Effector memory CD4-positive, alpha-beta T cell (primary cell): ENCODE data around the gene KLHL28.

Source experiments
- DNase-seq, 3 donors: peaks; one replicate each; pipeline ENCODE4 v3.0.0-alpha.2; 2020
- H3K27ac ChIP-seq: 2 replicates; pipeline ENCODE4 v1.7.0; 2013; ENCODE audit warnings: mild to moderate bottlenecking, low read length, moderate library complexity; ENCODE audit not compliant: insufficient read depth, poor library complexity, severe bottlenecking
- H3K27me3 ChIP-seq: replicated peaks from 2 replicates; pipeline ENCODE4 v1.7.0; 2013; ENCODE audit warnings: mild to moderate bottlenecking, low read length; ENCODE audit not compliant: insufficient read depth, control insufficient read depth, poor library complexity, severe bottlenecking
- H3K36me3 ChIP-seq: 2 replicates; pipeline ENCODE4 v1.7.0; 2013; ENCODE audit warnings: mild to moderate bottlenecking, low read length, moderate library complexity; ENCODE audit not compliant: control insufficient read depth, insufficient read depth
- H3K4me1 ChIP-seq: 2 replicates; pipeline ENCODE4 v1.7.0; 2013; ENCODE audit warnings: low read length, mild to moderate bottlenecking; ENCODE audit not compliant: control insufficient read depth, insufficient read depth, poor library complexity, severe bottlenecking
- H3K4me3 ChIP-seq: 2 replicates; pipeline ENCODE4 v1.7.0; 2013; ENCODE audit warnings: low read length, low read depth, mild to moderate bottlenecking; ENCODE audit not compliant: insufficient read depth, poor library complexity, severe bottlenecking
- H3K9me3 ChIP-seq: 2 replicates; pipeline ENCODE4 v1.7.0; 2013; ENCODE audit warnings: mild to moderate bottlenecking, low read length, moderate library complexity; ENCODE audit not compliant: control insufficient read depth

Gene KLHL28

DNA sequence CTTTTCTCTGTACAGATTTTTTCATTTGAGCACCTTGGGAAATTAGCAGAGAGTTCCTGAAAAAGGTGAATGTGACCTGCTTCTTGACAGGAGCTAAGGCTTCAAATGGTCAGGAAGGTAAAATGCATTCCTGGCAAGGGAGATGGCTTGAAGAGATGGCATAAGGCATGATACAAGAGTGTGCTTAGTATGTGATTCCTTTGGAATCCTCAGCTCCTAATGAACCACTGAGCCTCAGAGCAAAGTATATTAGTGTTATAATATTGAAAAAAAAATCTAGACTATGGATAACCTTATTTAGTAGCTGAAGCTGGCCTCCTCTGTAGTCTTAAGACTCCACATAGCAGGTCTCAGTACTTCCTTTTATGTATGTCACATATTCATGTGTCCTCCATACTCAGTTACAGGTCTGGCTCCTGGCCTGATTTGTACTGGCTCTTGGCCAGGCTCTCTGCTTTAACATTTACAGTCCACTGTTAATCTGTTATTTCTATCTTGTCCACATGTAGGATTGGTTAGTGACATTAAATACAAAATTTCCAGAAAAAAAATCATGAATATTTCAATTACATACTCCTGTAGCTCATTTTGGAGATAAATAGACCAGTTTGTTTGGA is 18.1 kb upstream of the KLHL28 start:
- no peak for DNase-seq
- Histone ChIP-seq H3K4me1 (no peaks in the 10 kb centered on the region), H3K4me3 (no peak overlapping the region), H3K36me3 (no peaks in the 10 kb centered on the region), H3K9me3 (no peaks in the 10 kb centered on the region), H3K27me3 (no peaks in the 10 kb centered on the region), H3K27ac (no peak overlapping the region)

DNA sequence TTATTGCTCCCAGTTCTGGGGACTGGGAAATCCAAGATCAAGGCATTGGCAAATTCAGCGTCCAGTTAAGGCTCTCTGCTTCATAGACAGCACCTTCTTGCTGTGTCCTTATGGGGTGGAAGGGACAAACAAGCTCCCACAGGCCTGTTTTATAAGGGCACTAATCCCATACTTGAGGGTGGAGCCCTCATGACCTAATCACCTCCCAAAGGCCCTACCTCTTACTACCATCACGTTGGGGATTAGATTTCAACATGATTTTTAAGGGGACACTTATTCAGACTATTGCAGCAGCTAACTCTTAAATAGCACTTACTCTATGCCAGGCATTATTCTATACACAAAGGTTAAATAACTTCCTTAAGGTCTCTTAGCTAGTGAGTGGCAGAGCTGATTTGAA is 17.5 kb upstream of the KLHL28 start:
- DNase-seq, result no peak
- H3K27me3 ChIP-seq, result no peaks in the 10 kb centered on the region

GRCh38 chr14:44971459-44971858 is 9.7 kb upstream of the KLHL28 start:
- no peaks in the 10 kb centered on the region for H3K4me1 ChIP-seq
- H3K27ac ChIP-seq, result no peak overlapping the region
- H3K9me3 ChIP-seq, result no peaks in the 10 kb centered on the region
- H3K4me3 ChIP-seq, result no peak overlapping the region
- H3K36me3 ChIP-seq, result no peaks in the 10 kb centered on the region
- no peaks in the 10 kb centered on the region for H3K27me3 ChIP-seq
- DNase-seq, result no peak

More for the DNA sequence above, 17.5 kb upstream of the KLHL28 start:
- Histone ChIP-seq H3K36me3 (no peaks in the 10 kb centered on the region), H3K4me3 (no peak overlapping the region), H3K4me1 (no peaks in the 10 kb centered on the region), H3K9me3 (no peaks in the 10 kb centered on the region), H3K27ac (no peak overlapping the region)

DNA sequence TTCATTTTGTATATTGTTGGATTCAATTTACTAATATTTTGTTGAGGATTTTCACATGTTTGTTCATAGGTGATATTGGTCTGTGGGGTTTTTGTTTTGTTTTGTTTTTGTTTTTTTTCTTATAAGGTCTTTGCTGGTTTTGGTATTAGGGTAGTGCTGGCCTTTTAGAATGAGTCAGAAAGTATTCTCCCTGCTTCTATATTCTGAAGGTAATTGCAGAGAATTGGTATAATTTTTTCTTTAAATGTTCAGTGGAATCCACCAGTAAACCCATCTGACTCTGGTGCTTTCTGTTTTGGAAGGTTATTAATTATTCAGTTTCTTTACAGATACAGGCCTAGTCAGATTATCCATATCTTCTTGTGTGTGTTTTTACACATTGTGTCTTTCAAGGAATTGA is 9.2 kb upstream of the KLHL28 start:
- Histone ChIP-seq H3K36me3 (no peaks in the 10 kb centered on the region), H3K27me3 (no peaks in the 10 kb centered on the region), H3K4me1 (no peaks in the 10 kb centered on the region), H3K27ac (no peak overlapping the region), H3K4me3 (no peak overlapping the region), H3K9me3 (no peaks in the 10 kb centered on the region)
- no peak for DNase-seq

- no peak overlapping the region for H3K27ac ChIP-seq
- H3K4me1 ChIP-seq, result no peaks in the 10 kb centered on the region
- no peaks in the 10 kb centered on the region for H3K36me3 ChIP-seq
- no peak overlapping the region for H3K4me3 ChIP-seq
- H3K27me3 ChIP-seq, result no peaks in the 10 kb centered on the region
- no peak for DNase-seq
- H3K9me3 ChIP-seq, result no peaks in the 10 kb centered on the region
These were observed 7.0 kb upstream of the KLHL28 start for GRCh38 chr14:44968714-44969113.

GRCh38 chr14:44966601-44967336 is 5.0 kb upstream of the KLHL28 start:
- Histone ChIP-seq H3K4me1 (no peaks in the 10 kb centered on the region), H3K27me3 (no peaks in the 10 kb centered on the region), H3K36me3 (no peaks in the 10 kb centered on the region), H3K27ac (no peak overlapping the region), H3K9me3 (no peaks in the 10 kb centered on the region), H3K4me3 (no peak overlapping the region)
- no peak for DNase-seq

- H3K4me1 ChIP-seq, result no peaks in the 10 kb centered on the region
These were observed 2.1 kb upstream of the KLHL28 start for GRCh38 chr14:44963775-44964380.

DNA sequence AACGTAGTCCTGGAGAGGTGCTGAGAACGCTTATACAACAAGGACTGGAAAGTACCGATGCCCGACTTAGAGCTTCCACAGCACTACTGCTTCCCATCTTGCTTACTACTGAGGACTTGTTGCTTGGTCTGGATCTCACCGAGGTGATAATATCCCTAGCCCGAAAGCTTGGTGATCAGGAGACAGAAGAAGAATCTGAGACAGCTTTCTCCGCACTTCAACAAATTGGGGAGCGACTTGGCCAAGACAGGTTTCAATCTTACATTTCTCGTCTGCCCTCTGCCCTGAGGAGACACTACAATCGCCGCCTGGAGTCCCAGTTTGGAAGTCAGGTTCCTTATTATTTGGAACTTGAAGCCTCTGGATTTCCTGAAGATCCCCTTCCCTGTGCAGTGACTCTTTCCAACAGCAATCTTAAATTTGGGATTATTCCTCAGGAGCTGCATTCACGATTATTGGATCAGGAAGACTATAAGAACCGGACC is 1.3 kb upstream of the KLHL28 start:
- Histone ChIP-seq H3K27me3 (no peaks in the 10 kb centered on the region), H3K36me3 (no peaks in the 10 kb centered on the region), H3K9me3 (no peaks in the 10 kb centered on the region), H3K4me3 (peak overlapping the region; percentile 59), H3K27ac (no peak overlapping the region), H3K4me1 (no peaks in the 10 kb centered on the region)
- no peak for DNase-seq

More at GRCh38 chr14:44963775-44964380, 2.1 kb upstream of the KLHL28 start:
- no peaks in the 10 kb centered on the region for H3K36me3 ChIP-seq
- no peak overlapping the region for H3K4me3 ChIP-seq
- no peak overlapping the region for H3K27ac ChIP-seq
- H3K9me3 ChIP-seq, result no peaks in the 10 kb centered on the region
- H3K27me3 ChIP-seq, result no peaks in the 10 kb centered on the region
- DNase-seq, result no peak

GRCh38 chr14:44962334-44963043 is 742 bp upstream of the KLHL28 start:
- Histone ChIP-seq H3K27ac (peak overlapping the region; percentile 86), H3K9me3 (no peaks in the 10 kb centered on the region), H3K4me1 (peaks cover under 1% of the 10 kb centered on the region), H3K4me3 (peak overlapping the region; percentile 59), H3K27me3 (no peaks in the 10 kb centered on the region), H3K36me3 (no peaks in the 10 kb centered on the region)
- DNase-seq, result no peak
